Measurements from ENCODE around the gene CNOT6. TPM values are rescaled to one million over a fixed set of nuclear protein-coding genes. Genes with fewer than 3 reads are reported as not detected.

Gene CNOT6
- total RNA-seq, 6 donors from 2014 or later: 9.7 to 27.8 (median 18.2) TPM

- TF ChIP-seq POLR2A (IDR thresholded peaks at IDR 0.05) (no peak), CTCF (IDR thresholded peaks at IDR 0.05) (no peak), EP300 (IDR thresholded peaks at IDR 0.05) (no peak), POLR2AphosphoS5 (IDR thresholded peaks at IDR 0.05) (no peak)
- H3K27ac ChIP-seq: peak overlapping the region in 1 of 4 donors; percentile 24
- peak in 1 of 2 donors; percentile 31 for ATAC-seq (ENCODE audit: low FRiP score in 2 of 2)
- WGBS, 2 donors: 67 to 85% methylated on average over 3 of the region's 3 CpGs
- no peaks in the 10 kb centered on the region for H3K27me3 ChIP-seq
- peaks cover 8 to 38% (median 19%) of the 10 kb centered on the region in 4 donors for H3K4me1 ChIP-seq
- H3K4me3 ChIP-seq: no peak overlapping the region
- H3K36me3 ChIP-seq: no peaks in the 10 kb centered on the region
- peak in 1 of 2 donors; percentile 28 for DNase-seq
- H3K9me3 ChIP-seq: no peaks in the 10 kb centered on the region
Observed at GRCh38 chr5:180519098-180519497, 24.9 kb downstream of the CNOT6 start.

GRCh38 chr5:180521101-180521500 is 26.9 kb downstream of the CNOT6 start:
- no peak overlapping the region for H3K27ac ChIP-seq
- no peak overlapping the region for H3K4me3 ChIP-seq
- peaks cover 8 to 28% (median 22%) of the 10 kb centered on the region in 4 donors for H3K4me1 ChIP-seq
- 85 to 93% methylated on average over 3 of the region's 3 CpGs for WGBS, 2 donors
- TF ChIP-seq EP300 (IDR thresholded peaks at IDR 0.05): no peak
- no peak for TF ChIP-seq POLR2A (IDR thresholded peaks at IDR 0.05)
- no peak for TF ChIP-seq POLR2AphosphoS5 (IDR thresholded peaks at IDR 0.05)
- TF ChIP-seq CTCF (IDR thresholded peaks at IDR 0.05): no peak
- DNase-seq: no peak
- H3K9me3 ChIP-seq: no peaks in the 10 kb centered on the region
- no peak for ATAC-seq (ENCODE audit: low FRiP score in 2 of 2)
- H3K27me3 ChIP-seq: no peaks in the 10 kb centered on the region
- no peaks in the 10 kb centered on the region for H3K36me3 ChIP-seq

- no peak for ATAC-seq (ENCODE audit: low FRiP score in 2 of 2)
- Histone ChIP-seq H3K36me3 (no peaks in the 10 kb centered on the region), H3K4me3 (no peak overlapping the region), H3K27ac (no peak overlapping the region), H3K27me3 (no peaks in the 10 kb centered on the region), H3K9me3 (no peaks in the 10 kb centered on the region), H3K4me1 (peaks cover 8 to 28% (median 22%) of the 10 kb centered on the region in 4 donors)
- no peak for TF ChIP-seq EP300 (IDR thresholded peaks at IDR 0.05)
- TF ChIP-seq POLR2A (IDR thresholded peaks at IDR 0.05): no peak
- no peak for TF ChIP-seq POLR2AphosphoS5 (IDR thresholded peaks at IDR 0.05)
- no peak for TF ChIP-seq CTCF (IDR thresholded peaks at IDR 0.05)
- DNase-seq: no peak
- 87 to 97% methylated on average over 1 of the region's 1 CpG for WGBS, 2 donors
Observed at GRCh38 chr5:180521591-180521990, 27.4 kb downstream of the CNOT6 start.

GRCh38 chr5:180522330-180522729 is 28.2 kb downstream of the CNOT6 start:
- no peak overlapping the region for H3K27ac ChIP-seq
- no peak overlapping the region for H3K4me3 ChIP-seq
- no peak for TF ChIP-seq POLR2AphosphoS5 (IDR thresholded peaks at IDR 0.05)
- no peak for TF ChIP-seq EP300 (IDR thresholded peaks at IDR 0.05)
- TF ChIP-seq POLR2A (IDR thresholded peaks at IDR 0.05): no peak
- TF ChIP-seq CTCF (IDR thresholded peaks at IDR 0.05): no peak
- DNase-seq (no peak), ATAC-seq (ENCODE audit: low FRiP score in 2 of 2) (no peak)
- WGBS, 2 donors: 82 to 87% methylated on average over 5 of the region's 5 CpGs
- peaks cover 8 to 28% (median 22%) of the 10 kb centered on the region in 4 donors for H3K4me1 ChIP-seq
- no peaks in the 10 kb centered on the region for H3K9me3 ChIP-seq
- H3K36me3 ChIP-seq: peaks cover 0 to 3% (median 0%) of the 10 kb centered on the region in 4 donors
- H3K27me3 ChIP-seq: no peaks in the 10 kb centered on the region

All from upper lobe of left lung (tissue), 6 donors.